HEK293 (cell line): ENCODE results near the gene ATP8A2.

Experiments
- CTCF ChIA-PET: fragments of 350-600 bp; formaldehyde crosslinking; extraction: SDS; loops from one replicate; lab custom pipeline; 2021; ENCODE audit warnings: antibody characterized with exemption; lab: Yijun Ruan, JAX
- POLR2A ChIA-PET: fragments of 300-600 bp; formaldehyde crosslinking; extraction: SDS; loops from one replicate; lab custom pipeline; 2020; ENCODE audit warnings: antibody characterized with exemption, inconsistent platforms; lab: Yijun Ruan, JAX
- H3K27ac ChIP-seq: fragments of 200-500 bp; sonication (Bioruptor generic); 2 replicates; pipeline ENCODE4 v1.5.1; 2014; ENCODE audit warnings: low read depth, low read length, control low read depth, inconsistent platforms; ENCODE audit errors: extremely low read depth
- H3K36me3 ChIP-seq, 2 experiments: fragments of 200-500 bp in 1 of 2; sonication (Bioruptor generic) in 1 of 2; 1 replicate in 1 of 2; 2 replicates in 1 of 2; pipeline ENCODE4 v1.5.1; 2014 to 2017; ENCODE audit warnings: inconsistent platforms in 2 of 2, low read length in 2 of 2; ENCODE audit not compliant: control insufficient read depth in 2 of 2, insufficient read depth in 1 of 2
- H3K4me1 ChIP-seq: fragments of 200-500 bp; sonication (Bioruptor generic); 2 replicates; pipeline ENCODE4 v1.5.1; 2014; ENCODE audit warnings: mild to moderate bottlenecking, low read length, inconsistent platforms; ENCODE audit not compliant: control insufficient read depth, insufficient read depth
- H3K4me3 ChIP-seq: 2 replicates; pipeline ENCODE4 v1.5.1; 2011; ENCODE audit warnings: low read depth, mild to moderate bottlenecking, control low read depth, low read length, moderate library complexity
- H3K9me3 ChIP-seq: fragments of 200-500 bp; sonication (Bioruptor generic); 2 replicates; pipeline ENCODE4 v1.5.1; 2014; ENCODE audit warnings: low read depth, low read length, inconsistent platforms; ENCODE audit not compliant: control insufficient read depth, insufficient read depth
- MEIS1 ChIP-seq: sonication (generic); formaldehyde crosslinking; IDR thresholded peaks from 2 replicates; pipeline ENCODE4 v1.8.1; 2022; ENCODE audit warnings: missing genetic modification reagents, mild to moderate bottlenecking, borderline replicate concordance
- MZF1 ChIP-seq: fragments of 450-650 bp; formaldehyde crosslinking; IDR thresholded peaks from 2 replicates; pipeline ENCODE4 v1.5.1; 2017; ENCODE audit warnings: missing biosample characterization, missing genetic modification characterization, borderline replicate concordance
- REPIN1 ChIP-seq: fragments of 450-650 bp; formaldehyde crosslinking; IDR thresholded peaks from 2 replicates; pipeline ENCODE4 v1.5.1; 2017; ENCODE audit warnings: missing biosample characterization, missing genetic modification characterization, low read depth
- SCRT1 ChIP-seq: fragments of 450-650 bp; formaldehyde crosslinking; IDR thresholded peaks from 2 replicates; pipeline ENCODE4 v1.5.1; 2016; ENCODE audit warnings: missing biosample characterization, missing genetic modification characterization, borderline replicate concordance
- SCRT2 ChIP-seq: fragments of 450-650 bp; formaldehyde crosslinking; IDR thresholded peaks from 2 replicates; pipeline ENCODE4 v1.5.1; 2016; ENCODE audit warnings: missing biosample characterization, missing genetic modification characterization
- SP2 ChIP-seq: fragments of 450-650 bp; formaldehyde crosslinking; IDR thresholded peaks from 2 replicates; pipeline ENCODE4 v1.5.1; 2016; ENCODE audit warnings: missing biosample characterization, missing genetic modification characterization
- YY1 ChIP-seq: fragments of 450-650 bp; formaldehyde crosslinking; IDR thresholded peaks from 2 replicates; pipeline ENCODE4 v1.5.1; 2018; ENCODE audit warnings: missing biosample characterization, missing genetic modification characterization
- ZBTB20 ChIP-seq: fragments of 450-650 bp; formaldehyde crosslinking; IDR thresholded peaks from 2 replicates; pipeline ENCODE4 v1.5.1; 2016; ENCODE audit warnings: missing biosample characterization, missing genetic modification characterization
- ZBTB49 ChIP-seq: fragments of 450-650 bp; formaldehyde crosslinking; IDR thresholded peaks from 2 replicates; pipeline ENCODE4 v1.5.1; 2016; ENCODE audit warnings: missing biosample characterization, missing genetic modification characterization, low read depth
- ZNF202 ChIP-seq: fragments of 450-650 bp; formaldehyde crosslinking; IDR thresholded peaks from 2 replicates; pipeline ENCODE4 v1.5.1; 2016; ENCODE audit warnings: missing biosample characterization, missing genetic modification characterization, borderline replicate concordance
- ZNF223 ChIP-seq: fragments of 450-650 bp; formaldehyde crosslinking; IDR thresholded peaks from 2 replicates; pipeline ENCODE4 v1.5.1; 2016; ENCODE audit warnings: missing biosample characterization, missing genetic modification characterization
- ZNF266 ChIP-seq: fragments of 450-650 bp; formaldehyde crosslinking; IDR thresholded peaks from 2 replicates; pipeline ENCODE4 v1.5.1; 2016; ENCODE audit warnings: missing biosample characterization, missing genetic modification characterization, low read depth
- ZNF341 ChIP-seq: fragments of 450-650 bp; formaldehyde crosslinking; IDR thresholded peaks from 2 replicates; pipeline ENCODE4; 2016; ENCODE audit warnings: low read depth, missing biosample characterization, missing genetic modification characterization
- ZNF433 ChIP-seq: fragments of 450-650 bp; formaldehyde crosslinking; IDR thresholded peaks from 2 replicates; pipeline ENCODE4 v1.5.1; 2016; ENCODE audit warnings: missing biosample characterization, missing genetic modification characterization, low read depth
- ZNF660 ChIP-seq: fragments of 450-650 bp; IDR thresholded peaks from 2 replicates; pipeline ENCODE4 v1.5.1; 2018; ENCODE audit warnings: missing biosample characterization, mild to moderate bottlenecking, missing genetic modification characterization
- ZNF670 ChIP-seq: fragments of 450-650 bp; formaldehyde crosslinking; IDR thresholded peaks from 2 replicates; pipeline ENCODE4 v1.5.1; 2016; ENCODE audit warnings: missing biosample characterization, missing genetic modification characterization, low read depth
- ZNF707 ChIP-seq: fragments of 450-650 bp; formaldehyde crosslinking; IDR thresholded peaks from 2 replicates; pipeline ENCODE4 v1.5.1; 2016; ENCODE audit warnings: missing biosample characterization, missing genetic modification characterization
- ZNF843 ChIP-seq: fragments of 450-650 bp; formaldehyde crosslinking; IDR thresholded peaks from 2 replicates; pipeline ENCODE4 v1.5.1; 2016; ENCODE audit warnings: missing biosample characterization, missing genetic modification characterization
- TF ChIP-seq, protein P1 (sequence below): fragments of 450-650 bp; formaldehyde crosslinking; IDR thresholded peaks from 2 replicates; pipeline ENCODE4 v1.5.1; 2016; ENCODE audit warnings: missing biosample characterization, missing genetic modification characterization
- TF ChIP-seq, protein P2 (sequence below): fragments of 450-650 bp; formaldehyde crosslinking; IDR thresholded peaks from 2 replicates; pipeline ENCODE4 v1.5.1; 2016; ENCODE audit warnings: missing biosample characterization, missing genetic modification characterization

ATP8A2 gene

DNA sequence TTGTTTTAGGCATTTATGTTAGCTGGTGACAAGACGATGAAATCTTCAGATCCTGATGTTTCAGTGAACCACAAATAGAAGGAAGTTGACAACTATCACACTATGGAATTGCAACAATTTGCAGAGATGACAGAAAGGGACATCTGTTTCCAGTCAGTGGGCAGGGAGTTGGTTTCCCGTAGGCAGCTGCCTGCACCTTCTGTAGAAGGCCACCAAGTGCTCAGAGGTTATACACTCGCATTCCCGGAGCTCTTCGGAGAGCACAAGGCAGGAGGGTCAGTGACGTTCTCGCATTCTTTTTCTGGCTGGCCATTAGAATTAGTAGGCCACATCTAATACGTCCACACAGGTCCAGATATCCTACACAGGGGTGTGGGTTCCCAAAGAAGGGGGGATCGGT lies 550.6 kb downstream of the ATP8A2 start:
- POLR2A ChIA-PET = no interaction called here
- no peak overlapping the region for H3K27ac ChIP-seq
- CTCF ChIA-PET = no interaction called here
- H3K36me3 ChIP-seq = no peaks in the 10 kb centered on the region
- H3K4me1 ChIP-seq = no peaks in the 10 kb centered on the region
- H3K9me3 ChIP-seq = no peaks in the 10 kb centered on the region
- no peak for TF ChIP-seq SP2 (tag by site-specific recombination)
- TF ChIP-seq SCRT1 (tag by site-specific recombination) = no peak
- no peak for TF ChIP-seq ZNF341 (tag by site-specific recombination)
- no peak overlapping the region for H3K4me3 ChIP-seq

GRCh38 chr13:25923217-25924085 lies 551.7 kb downstream of the ATP8A2 start:
- ChIA-PET POLR2A (no interaction called here), CTCF (no interaction called here)
- TF ChIP-seq, protein P1, sequence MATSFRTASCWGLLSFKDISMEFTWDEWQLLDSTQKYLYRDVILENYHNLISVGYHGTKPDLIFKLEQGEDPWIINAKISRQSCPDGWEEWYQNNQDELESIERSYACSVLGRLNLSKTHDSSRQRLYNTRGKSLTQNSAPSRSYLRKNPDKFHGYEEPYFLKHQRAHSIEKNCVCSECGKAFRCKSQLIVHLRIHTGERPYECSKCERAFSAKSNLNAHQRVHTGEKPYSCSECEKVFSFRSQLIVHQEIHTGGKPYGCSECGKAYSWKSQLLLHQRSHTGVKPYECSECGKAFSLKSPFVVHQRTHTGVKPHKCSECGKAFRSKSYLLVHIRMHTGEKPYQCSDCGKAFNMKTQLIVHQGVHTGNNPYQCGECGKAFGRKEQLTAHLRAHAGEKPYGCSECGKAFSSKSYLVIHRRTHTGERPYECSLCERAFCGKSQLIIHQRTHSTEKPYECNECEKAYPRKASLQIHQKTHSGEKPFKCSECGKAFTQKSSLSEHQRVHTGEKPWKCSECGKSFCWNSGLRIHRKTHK (tag by site-specific recombination) = no peak
- TF ChIP-seq ZBTB20 = no peak
- no peak for TF ChIP-seq SCRT2 (tag by site-specific recombination)
- no peak for TF ChIP-seq ZNF223 (tag by site-specific recombination)
- TF ChIP-seq, protein P2, sequence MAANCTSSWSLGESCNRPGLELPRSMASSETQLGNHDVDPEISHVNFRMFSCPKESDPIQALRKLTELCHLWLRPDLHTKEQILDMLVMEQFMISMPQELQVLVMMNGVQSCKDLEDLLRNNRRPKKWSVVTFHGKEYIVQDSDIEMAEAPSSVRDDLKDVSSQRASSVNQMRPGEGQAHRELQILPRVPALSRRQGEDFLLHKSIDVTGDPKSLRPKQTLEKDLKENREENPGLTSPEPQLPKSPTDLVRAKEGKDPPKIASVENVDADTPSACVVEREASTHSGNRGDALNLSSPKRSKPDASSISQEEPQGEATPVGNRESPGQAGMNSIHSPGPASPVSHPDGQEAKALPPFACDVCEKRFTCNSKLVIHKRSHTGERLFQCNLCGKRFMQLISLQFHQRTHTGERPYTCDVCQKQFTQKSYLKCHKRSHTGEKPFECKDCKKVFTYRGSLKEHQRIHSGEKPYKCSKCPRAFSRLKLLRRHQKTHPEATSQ (tag by site-specific recombination) = no peak
- no peak for TF ChIP-seq ZNF670 (tag by site-specific recombination)
- no peak for TF ChIP-seq ZNF266
- TF ChIP-seq ZNF843 = no peak
- TF ChIP-seq REPIN1 (tag by site-specific recombination) = no peak
- no peak for TF ChIP-seq ZNF202 (tag by site-specific recombination)
- no peak for TF ChIP-seq MEIS1 (CRISPR knock-in tag)
- TF ChIP-seq ZNF433 (tag by site-specific recombination) = no peak
- TF ChIP-seq MZF1 (tag by site-specific recombination) = no peak
- no peak for TF ChIP-seq YY1 (tag by site-specific recombination)
- TF ChIP-seq ZBTB49 (tag by site-specific recombination) = no peak
- no peak for TF ChIP-seq ZNF660 (tag by site-specific recombination)
- TF ChIP-seq ZNF707 (tag by site-specific recombination) = no peak
- no peak overlapping the region for H3K4me3 ChIP-seq
- H3K4me1 ChIP-seq = no peaks in the 10 kb centered on the region
- no peaks in the 10 kb centered on the region for H3K9me3 ChIP-seq
- H3K27ac ChIP-seq = no peak overlapping the region
- no peaks in the 10 kb centered on the region for H3K36me3 ChIP-seq
